Activated CD4-positive, alpha-beta T cell treated with anti-CD3 and anti-CD28 coated beads, Interleukin-2, Interleukin-6, amounts not matched to agents 100 ng/mL and 50 ng/mL, durations not matched to agents 16 hours and 8 hours (primary cell): ENCODE measurements around the gene TBC1D22A.
A peak's percentile ranks its signal among the peaks of the same experiment; 100 is the strongest.
"Not testable (repeated sequence)": the region's sequence is repeated elsewhere in the genome, so short reads cannot be mapped to it uniquely, and the experiment has no call there.

Source experiments
- DNase-seq: peaks from one replicate; pipeline ENCODE4 v3.0.0-alpha.2; 2020

Gene TBC1D22A, protein sequence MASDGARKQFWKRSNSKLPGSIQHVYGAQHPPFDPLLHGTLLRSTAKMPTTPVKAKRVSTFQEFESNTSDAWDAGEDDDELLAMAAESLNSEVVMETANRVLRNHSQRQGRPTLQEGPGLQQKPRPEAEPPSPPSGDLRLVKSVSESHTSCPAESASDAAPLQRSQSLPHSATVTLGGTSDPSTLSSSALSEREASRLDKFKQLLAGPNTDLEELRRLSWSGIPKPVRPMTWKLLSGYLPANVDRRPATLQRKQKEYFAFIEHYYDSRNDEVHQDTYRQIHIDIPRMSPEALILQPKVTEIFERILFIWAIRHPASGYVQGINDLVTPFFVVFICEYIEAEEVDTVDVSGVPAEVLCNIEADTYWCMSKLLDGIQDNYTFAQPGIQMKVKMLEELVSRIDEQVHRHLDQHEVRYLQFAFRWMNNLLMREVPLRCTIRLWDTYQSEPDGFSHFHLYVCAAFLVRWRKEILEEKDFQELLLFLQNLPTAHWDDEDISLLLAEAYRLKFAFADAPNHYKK

DNA sequence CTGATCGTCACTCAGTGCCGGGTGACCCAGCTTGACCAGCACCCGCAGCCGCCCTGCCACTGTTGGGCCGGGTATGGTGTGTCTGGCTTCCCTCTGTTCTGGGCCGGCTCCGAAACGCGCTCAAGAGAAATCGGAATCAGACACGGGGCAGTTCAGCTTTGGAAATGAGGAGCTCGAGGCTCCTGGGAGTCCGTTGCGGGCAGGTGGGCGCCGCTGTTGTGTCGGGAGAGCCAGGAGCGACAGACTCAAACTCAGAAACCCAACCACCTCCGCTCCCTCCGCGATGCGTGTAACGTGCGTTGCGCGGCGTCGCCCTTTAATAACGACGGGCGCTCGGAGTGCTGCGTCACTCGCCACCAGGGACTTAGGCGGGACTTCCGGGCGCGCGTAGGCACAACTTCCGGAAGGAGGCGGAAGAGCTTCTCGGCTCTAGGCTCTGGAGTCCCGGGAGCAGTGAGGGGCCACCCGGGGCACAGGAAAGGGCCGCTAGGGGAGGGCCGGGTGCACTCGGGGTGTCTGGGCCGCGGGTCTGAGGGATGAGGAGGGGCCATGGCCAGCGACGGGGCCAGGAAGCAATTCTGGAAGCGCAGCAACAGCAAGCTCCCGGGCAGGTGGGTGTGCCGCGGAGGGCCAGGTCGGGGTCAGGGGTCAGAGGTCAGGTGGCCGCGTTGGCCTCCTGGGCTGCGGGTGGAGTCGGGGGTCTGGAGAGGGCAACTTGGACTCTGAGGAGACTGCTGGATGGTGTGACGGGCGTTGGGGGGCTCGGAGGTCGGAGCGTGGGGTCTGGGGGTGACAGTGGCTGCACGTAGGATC, at the start of gene TBC1D22A:
Gene TBC1D22A (plus strand): TSS at position 413 of the 813 bp plus-strand sequence. CDS start 137 bp downstream, at position 550.
- peak; percentile 97 for DNase-seq

DNA sequence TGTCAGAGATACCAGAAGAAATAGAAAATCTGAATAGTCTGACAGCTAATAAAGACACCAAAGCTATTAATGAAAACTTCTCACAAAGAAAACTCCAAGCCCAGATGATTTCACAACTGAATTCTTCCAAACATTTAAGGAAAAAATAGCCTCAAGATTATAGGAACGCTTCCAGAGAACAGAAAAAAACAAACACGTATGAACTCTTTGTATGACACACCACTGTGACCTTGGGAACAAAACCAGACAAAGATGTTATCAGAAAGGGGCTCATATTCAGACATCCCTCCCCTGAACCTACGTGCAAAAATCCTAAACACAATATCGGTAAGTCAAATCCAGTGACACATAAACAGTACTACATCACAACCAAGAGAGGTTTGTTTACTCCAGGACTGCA, 47.9 kb upstream of the TBC1D22A start:
- DNase-seq = no peak

DNA sequence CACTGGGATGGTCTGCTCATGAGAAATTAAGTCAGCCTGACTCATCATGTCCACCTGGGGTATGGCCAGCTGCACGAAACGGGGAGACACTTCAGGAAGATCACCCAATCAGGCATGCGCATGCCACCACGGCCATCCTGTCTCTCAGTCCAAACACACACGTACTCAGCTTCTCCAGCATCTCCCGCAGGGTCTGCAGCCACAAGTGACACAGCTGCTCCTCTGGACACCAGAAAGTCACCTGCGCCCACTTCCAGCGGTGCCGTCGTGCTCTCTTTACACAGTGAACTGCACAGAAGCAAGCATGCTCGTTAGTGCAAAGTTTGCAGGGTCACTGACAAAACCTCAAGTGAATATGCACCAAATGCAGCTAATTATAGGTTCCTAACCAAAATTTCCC, 42.5 kb upstream of the TBC1D22A start:
- no peak for DNase-seq

DNA sequence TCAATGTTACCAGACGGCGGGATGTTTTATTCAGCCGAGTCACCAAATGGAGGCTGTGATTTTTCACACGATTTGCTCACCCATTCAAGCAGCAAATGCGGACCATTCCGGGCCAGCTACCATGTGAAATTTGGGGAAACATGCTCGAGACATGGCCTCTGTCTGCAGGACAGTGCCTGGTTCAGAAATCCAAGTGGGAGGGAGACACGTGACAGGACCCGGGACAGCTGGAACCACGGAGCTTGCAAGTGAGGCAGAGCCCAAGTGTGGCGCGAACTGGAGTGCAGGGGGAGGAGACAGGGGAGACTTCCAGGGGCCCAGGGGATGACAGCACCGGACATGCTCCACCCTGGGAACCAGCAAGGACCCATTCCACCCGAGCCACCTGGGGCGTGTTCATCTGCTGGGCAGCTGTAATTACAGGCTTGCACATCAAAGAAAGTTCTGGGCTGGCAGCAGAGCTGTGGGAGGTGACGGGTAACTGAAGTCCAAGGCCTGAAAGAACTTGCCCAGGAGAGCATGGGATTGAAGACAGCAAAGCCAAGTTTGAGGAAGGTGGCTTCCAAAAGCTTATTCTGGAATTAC, 40.9 kb upstream of the TBC1D22A start:
- DNase-seq = no peak

DNA sequence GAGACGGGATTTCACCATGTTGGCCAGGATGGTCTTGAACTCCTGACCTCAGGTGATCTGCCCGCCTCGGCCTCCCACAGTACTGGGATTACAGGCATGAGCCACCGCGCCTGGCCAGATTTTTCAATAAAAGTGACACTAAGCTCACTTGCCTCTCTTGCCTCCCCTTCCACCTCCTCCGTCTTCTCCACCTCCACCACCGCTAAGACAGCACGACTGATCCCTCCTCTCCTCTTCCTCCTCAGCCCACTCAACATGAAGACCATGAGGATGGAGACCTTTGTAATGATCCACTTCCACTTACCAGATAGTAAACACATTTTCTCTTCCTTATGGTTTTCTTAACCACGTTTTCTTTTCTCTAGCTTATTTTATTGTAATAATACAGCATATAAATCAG, 38.6 kb upstream of the TBC1D22A start:
- DNase-seq = no peak

DNA sequence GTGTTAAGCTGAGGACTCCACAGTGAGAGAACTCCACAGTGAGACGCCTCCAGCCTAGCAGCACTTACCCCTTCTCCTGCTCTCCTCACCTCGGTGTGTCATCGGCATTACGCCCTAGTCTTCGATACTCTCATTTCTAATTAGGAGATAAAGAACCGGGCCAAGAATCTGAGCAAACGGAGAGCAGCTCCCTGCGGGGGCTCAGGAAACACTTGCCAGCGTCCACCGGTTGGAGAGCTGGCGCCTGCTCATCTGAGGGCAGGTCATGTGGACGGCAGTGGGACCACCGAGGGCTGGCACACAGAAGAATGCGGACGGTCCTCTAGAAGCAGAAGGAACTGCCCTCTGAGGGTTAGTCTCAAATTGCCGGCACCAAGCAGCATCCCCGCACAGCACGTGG, 37.4 kb upstream of the TBC1D22A start:
- no peak for DNase-seq

DNA sequence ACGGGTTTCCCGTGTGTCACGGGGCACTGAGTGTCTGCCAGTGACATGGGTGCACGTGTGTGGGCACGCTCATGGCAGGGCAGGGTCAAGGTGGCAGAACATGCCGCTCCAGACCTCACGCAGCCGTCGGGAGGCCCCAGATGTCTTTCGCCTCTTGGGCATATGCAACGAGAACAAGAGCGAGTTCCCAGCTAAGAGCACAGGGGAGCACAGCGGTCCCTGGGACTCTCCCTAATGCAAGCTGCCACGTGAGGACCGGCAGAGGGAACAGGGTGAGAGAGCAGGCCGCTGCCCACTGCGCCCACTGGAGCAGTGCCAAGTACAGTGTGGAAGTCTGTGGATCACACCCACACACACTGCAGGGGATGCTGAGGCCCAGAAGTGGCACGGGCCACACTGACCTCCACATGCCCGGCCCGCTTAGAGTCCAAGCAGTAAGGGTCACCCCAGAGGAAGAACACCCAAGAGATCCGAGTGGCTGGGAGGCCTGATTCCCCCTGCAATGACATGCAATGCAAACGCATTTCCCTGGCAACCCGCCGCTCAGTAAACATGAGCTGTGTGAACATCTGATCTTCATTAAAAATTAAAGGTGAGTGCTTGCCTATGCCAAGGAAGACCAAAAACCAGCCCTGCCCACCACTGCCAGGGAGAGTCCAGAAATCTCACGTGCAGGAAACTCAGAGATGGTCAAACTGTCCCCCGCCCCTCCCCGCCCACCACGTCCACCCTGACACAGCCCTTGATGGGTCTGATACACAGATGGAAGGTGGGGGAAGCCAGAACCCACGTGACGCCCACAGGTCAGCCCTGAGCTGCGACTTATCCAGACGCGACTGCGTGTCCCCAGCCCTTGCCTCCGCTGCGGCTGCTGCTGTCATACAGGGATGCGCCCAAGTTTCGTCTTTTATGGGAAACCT, 36.1 kb upstream of the TBC1D22A start:
- no peak for DNase-seq

DNA sequence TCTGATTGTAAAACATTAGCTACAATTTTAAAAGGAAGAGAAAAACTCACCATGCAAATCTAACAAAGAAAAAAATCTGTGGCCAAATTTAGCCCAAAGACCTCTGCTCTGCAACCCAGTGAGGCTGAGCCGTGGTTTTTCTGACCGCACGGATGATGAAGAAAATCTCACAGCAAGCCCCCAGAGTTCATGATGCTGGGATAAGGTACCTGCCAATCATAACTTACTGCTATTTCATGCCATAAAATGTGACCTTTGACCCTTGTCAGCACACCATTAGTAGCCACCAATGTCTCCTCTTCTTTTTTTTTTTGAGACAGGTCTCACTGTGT, 35.5 kb upstream of the TBC1D22A start:
- DNase-seq = no peak

DNA sequence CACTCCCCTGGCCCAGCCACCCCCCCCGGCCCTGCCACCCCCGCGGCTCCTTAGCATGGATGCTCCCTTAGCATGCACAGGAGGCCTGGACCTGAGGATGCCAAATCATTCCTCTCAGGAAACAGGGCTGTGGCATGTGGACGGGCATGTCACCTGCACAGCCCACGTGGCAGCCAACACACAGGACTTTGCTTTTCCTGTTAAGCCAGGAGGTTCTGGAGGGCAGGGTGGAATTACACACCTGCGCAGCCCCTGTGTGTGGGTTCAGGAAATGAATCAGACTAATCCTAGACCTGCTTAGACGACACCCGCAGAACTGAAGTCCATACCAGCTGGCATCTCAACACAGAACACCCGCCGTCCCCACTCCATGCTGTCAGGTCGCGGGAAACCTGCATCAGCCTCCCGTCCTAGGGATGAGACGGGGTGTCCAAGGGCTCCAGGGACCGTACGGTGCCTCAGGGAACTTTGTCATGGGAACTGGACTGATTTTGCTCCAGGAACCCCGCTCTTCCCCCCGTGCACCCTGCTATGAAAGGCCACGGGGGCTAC, 34.6 kb upstream of the TBC1D22A start:
- DNase-seq = no peak

DNA sequence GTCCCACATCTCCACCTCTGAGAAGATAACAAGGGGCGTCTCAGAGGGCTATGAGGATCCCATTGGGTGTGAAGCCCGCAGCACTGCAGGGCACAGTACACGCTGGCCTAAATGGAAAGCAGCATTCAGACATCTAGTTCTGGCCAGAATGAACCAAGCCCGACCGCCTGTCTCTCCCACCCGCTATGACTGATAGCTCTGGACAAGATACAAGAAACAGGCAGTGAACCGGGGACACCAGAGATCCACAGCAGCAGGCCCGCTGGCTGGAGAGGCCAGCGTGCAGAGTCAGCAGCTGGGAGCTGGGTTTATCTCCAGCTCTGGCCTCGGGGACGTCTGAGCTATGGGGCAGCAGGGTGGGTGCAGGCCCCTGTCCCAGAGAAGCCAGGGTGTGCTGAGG, 34.0 kb upstream of the TBC1D22A start:
- DNase-seq = no peak

DNA sequence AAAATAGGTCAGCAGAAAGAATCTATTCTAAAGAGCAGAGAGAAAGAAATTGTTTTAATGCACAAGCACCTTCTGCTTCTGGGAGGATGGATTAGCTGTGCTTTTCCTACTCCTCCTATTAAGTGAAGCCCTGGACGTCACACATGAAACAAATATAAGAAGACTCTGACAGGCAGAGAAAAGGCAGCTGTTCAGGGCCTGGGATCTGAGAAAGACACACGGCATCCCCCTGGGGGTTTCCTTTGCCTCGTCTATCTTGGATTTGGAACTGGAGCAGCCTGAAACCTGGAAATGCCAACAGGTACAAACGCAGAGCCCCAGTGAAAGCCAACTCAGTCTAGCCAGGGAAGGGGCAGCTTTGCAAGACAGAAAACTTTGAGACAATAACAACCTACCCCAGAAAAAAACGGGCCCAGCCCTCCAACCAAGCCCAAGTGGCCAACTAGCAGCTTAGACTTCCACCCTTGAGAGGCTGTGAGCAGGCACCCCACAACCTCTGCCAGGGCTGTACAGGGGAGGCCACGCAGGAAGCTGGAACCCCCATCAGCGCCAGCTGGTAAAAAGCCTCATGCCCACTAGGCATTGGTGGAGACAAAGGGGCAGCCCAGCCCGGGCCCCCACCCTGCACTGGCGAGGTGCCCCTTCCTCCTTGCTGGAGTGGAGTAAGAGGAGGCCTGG, 31.7 kb upstream of the TBC1D22A start:
- no peak for DNase-seq

DNA sequence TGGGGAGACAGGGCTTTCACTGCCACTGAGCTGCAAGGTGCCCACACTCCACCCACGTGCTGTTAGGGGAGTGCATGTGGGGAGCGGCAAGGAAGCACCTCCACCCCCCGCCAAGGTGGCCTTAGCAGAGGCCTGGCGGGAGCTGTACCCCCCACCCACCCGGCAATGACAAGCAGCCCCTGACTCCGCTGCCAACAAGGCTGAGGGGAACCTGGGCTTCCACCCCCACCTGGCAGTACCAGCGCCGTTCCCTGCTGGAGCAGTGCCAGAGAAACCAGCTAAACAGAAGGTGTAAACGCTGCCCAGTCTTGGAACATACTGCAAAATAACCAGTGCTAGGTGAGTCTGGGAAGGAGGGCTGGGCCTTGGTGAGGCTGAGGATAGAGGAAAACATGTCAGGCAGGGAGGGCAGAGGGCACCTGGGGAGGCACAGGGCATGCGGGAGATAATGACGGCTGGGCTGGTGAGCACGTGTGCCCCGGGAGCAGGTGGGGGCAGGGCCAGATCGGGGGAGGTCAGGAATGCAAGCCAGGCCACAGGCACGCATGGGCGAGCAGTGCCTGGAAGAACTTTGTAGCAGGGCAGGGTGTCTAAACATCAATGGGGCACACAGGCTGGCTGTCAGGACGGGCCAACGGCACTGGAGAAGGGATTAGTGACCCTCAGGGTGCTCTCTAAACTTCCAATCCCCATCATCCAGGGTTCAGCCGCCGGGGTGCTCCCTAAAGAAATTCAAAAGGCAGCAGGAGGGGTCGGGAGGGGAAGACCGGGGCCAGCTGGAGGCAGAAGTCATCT, 31.0 kb upstream of the TBC1D22A start:
- no peak for DNase-seq

DNA sequence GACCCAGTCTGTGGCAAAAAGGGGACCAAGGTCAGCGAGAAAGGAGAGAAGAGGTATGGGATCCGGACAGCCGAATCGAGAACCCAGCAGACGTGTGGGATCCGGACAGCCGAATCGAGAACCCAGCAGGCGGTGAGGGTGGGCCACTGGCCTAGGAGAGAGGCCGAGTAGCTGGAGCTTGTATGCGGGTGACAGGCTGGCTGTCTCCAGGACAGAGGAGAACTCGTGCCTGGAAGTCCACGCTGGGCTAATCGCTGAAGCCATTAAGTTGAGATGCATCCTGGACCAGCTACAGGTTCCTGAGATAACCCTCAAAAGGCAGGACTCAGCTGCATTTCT, 30.4 kb upstream of the TBC1D22A start:
- no peak for DNase-seq

DNA sequence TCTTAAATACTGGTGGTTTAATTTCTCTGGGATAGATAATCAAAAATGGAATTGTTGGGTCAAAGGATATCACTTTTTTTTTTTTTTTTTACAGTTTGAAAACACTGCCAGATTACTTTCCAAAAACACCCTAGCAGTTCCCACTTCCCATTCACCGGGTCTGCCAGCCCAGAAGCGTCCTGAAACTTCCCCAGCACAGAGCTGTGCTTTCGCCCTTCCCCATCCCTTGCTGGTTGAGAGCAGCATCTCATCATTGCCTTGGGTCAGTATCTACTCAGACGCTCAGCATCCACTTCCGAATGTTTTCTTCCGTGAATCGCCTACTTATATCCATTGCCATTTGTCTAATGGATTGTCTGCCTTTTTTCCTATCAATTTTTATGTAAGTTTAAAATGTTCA, 29.9 kb upstream of the TBC1D22A start:
- no peak for DNase-seq

DNA sequence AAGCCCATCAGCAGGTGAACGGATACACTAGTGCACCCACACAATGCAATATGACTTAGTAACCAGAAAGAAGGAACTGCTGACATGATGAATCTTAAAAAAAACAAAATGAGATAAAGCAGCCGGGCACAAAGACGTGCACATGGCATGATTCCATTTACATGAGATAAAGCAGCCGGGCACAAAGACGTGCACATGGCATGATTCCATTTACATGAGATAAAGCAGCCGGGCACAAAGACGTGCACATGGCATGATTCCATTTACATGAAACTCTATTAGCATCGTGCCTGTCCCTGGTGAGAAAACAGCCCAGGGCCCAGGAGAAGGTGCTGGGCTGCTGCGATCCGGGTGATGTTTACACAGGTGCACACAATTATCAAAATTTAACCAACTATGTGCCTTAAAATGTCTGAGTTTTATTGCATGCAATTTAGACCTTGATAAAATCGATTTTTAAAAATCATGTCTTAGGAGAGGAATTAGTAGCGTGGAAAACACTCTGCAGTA, 28.2 kb upstream of the TBC1D22A start:
- DNase-seq = not testable (repeated sequence)

DNA sequence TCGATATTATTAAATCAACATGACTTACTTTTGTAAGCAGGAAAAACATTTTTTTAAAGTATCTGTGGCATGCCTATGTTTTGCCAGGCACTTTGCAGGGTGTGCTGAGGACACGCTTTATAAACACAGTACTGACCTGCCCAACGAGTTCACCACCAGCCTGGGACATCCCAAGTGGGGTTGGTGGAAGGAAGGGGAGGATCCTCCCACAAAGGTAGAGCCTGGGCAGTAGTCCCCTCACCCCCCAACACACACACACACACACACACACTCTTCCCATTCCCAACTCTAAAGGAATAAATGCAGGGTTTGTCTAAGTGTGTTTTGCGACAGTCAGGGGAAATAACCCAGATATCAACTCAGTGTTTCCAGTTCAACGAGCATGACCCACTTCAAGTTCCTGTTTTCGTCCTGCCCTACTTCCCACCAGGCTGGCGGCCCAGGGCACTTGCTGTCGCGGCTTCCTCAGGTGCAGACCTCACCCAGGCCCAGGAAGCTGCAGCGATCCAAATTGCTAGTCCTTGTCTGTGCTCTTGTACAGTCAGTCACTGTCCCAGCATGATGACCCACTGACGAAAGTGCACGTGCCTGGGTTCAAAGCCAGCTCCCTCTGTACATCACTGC, 27.5 kb upstream of the TBC1D22A start:
- peak; percentile 47 for DNase-seq

DNA sequence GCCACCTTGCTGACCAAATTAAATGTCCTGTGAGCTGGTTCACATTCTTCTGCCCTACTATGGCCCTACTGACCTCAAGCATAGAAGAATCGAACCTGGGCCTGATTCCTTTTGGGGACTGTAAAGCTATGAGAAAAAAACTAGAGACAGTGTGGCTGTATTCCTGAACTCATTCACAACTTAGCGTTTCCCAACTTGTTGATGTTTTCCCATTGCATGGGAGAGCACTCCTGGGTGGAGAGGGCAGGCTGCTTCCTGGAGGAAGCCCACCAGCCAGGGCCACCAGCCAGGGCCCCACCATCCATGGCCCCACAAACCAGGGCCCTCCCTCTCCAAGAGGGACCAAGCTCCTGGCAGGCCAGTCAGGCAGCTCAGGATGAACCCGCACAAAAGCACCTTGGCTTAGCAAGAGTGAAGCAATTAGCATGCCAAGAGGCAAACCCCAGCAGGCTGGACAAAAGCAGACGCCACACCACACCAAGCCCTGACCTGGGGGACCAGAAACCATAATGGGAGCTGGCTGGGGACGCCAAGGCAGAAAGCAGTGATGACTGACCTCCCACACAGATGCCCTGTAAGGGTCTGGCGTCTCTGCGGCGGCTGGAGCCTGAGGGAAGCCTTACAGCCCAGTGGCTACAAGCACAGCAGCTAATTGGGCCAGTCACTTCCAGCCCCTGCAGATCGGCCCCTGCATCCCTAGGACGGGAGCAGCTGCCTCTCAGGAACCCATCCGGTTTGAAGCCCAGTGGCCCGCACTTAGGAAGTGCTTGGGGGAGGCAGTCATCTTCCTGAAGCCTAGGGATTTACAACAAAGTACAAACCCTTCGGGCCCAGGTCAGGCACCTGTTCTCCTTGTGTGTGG, 26.5 kb upstream of the TBC1D22A start:
- no peak for DNase-seq

DNA sequence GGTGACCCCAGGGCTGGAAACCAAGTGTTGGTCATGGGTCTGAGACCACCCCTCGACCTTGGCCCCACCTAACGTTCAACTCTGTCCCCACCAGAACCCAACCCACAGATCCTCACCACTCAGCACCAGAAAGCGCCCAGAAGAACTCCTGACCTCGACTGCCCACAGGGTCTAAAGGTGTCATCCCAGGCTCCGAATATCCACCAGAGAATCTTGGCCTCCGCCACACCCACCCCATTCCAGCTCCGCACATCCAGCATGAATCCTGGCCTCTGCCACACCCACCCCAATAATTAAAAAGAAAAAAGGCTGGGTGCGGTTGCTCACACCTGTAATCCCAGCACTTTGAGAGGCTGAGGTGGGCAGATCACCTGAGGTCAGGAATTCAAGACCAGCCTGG, 25.7 kb upstream of the TBC1D22A start:
- DNase-seq = no peak
